EL (cell line): ENCODE data around the gene IFT88.

Experiments used
- DNase-seq: peaks from one replicate; pipeline ENCODE4 v3.0.0-alpha.2; 2016

Gene IFT88

DNA sequence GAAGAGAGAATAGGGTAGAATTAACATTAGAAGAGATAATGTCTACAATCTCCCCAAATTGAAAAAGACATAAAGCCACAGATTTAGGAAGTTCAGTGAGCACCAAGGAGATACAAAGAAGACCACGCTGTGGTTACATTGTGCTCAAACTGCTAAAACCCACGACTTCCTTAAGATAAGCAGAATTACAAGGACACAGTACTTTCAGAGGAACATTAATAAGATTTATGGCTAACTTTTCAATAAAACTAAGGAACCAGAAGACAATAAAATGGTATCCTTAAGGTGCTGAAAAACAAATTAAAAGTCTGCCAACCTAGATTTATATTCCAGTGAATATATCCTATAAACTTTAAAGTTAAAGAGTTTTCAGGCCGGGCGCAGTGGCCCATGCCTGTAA is 129.1 kb downstream of the IFT88 start:
- DNase-seq, result no peak

- DNase-seq, result no peak
Observed at GRCh38 chr13:20699715-20700114, 132.8 kb downstream of the IFT88 start.

GRCh38 chr13:20700288-20700687 is 133.3 kb downstream of the IFT88 start:
- no peak for DNase-seq

- no peak for DNase-seq
Observed at GRCh38 chr13:20701461-20701860, 134.5 kb downstream of the IFT88 start.

DNA sequence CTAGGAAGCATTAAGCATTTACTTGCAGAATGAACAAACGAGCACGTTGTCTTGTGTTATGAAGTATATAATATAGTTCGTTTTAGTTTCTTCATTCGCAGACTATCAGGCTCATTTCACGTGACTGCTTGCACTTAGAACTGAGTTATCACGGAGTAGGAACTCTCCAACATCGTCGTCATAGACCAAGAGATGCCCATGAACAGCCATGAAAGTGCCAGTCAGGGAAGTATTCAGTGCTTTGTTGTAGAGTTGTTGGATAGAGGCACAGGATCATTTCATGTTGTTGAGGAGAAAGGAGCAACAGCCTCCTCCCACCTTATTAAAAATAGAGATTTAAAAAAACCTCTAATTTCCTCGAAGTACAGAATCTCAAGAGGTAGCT is 135.6 kb downstream of the IFT88 start:
- no peak for DNase-seq

- peak; percentile 34 for DNase-seq
Observed at GRCh38 chr13:20702915-20703779, 136.2 kb downstream of the IFT88 start, which contains the start of gene IL17D. IL17D (plus strand) TSS chr13:20703699; CDS start chr13:20704002, 303 bp downstream.

DNA sequence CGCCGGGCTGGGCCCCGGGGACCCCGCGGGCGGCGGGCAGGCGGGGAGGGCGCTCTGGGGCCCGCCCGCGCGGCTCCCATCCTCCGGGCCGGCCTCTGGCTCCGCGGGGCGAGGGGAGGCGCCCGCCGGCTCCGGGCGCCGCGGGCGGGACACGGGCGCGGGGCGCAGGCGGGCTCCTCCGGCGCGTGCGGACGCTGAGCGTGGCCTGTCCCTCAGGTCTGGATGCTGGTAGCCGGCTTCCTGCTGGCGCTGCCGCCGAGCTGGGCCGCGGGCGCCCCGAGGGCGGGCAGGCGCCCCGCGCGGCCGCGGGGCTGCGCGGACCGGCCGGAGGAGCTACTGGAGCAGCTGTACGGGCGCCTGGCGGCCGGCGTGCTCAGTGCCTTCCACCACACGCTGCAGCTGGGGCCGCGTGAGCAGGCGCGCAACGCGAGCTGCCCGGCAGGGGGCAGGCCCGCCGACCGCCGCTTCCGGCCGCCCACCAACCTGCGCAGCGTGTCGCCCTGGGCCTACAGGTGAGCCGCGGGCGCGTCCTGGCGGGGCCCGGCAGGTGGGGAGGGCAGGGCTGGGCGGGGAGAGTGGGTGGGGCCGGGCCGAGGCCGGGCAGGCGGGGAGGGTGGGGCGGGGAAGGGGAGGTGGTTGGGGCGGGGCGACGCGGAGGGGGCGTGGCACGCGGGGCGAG is 137.0 kb downstream of the IFT88 start:
- DNase-seq, result peak; percentile 78

DNA sequence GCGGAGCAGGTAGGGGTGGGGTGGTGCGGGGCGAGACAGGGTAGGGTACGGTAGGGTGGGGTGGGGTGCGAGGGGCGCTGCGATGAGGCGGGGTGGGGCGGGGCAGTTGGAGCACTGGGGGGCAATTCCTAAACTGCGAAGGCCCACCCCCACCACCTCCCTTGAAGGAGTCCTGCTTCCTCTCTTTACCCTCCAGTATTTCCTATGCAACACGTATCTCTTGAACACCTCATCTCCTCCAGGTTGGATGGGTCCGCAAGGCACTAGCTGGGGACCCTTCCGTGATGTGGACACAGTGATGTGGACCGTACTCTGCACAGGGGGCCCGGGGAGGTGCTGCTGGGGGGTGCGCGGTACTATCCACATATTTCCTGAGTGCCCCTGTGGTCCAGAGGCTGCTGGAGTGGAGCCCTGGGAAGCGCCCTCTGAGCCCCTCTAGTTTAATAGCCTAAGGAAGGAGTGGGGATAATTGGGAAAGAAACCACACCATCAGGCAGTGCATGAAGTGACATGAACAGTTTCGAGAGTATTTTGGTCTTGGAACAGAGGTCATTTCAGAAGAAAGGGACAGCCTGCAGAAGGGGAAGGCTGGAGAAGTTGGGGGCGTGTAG is 137.6 kb downstream of the IFT88 start:
- no peak for DNase-seq

GRCh38 chr13:20706661-20707060 is 139.7 kb downstream of the IFT88 start:
- DNase-seq, result no peak

GRCh38 chr13:20708216-20708615 is 141.3 kb downstream of the IFT88 start:
- no peak for DNase-seq

- no peak for DNase-seq
Observed at GRCh38 chr13:20709369-20709768, 142.4 kb downstream of the IFT88 start.

- no peak for DNase-seq
Observed at GRCh38 chr13:20709782-20710181, 142.8 kb downstream of the IFT88 start.

- DNase-seq, result peak; percentile 32
Observed at GRCh38 chr13:20711301-20712044, 144.5 kb downstream of the IFT88 start.

GRCh38 chr13:20713014-20713376 is 146.0 kb downstream of the IFT88 start:
- DNase-seq, result no peak

DNA sequence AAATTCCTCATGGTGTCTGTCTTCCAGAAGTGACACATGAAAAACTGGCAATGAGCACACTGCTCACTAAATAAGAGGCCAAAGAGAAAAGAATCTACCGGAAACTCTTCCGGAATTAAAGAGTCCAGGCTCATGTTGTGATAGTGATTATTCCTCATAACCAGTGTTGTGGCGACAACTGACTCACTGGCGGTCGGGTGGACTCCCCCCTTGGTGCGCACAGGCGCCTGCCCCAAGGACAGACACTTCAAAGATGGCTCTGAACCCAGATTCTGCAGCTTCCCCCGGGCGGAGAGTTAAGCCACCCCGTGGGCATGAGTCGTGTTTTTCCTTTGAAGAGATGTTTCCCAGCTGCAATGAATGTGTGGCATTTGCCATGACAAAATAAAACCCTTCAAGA is 146.8 kb downstream of the IFT88 start:
- DNase-seq, result peak; percentile 81

GRCh38 chr13:20714161-20714560 is 147.2 kb downstream of the IFT88 start:
- peak; percentile 27 for DNase-seq

- peak; percentile 31 for DNase-seq
Observed at GRCh38 chr13:20714563-20715329, 147.8 kb downstream of the IFT88 start.

GRCh38 chr13:20715330-20715712 is 148.4 kb downstream of the IFT88 start:
- no peak for DNase-seq

GRCh38 chr13:20716951-20717350 is 150.0 kb downstream of the IFT88 start:
- DNase-seq, result no peak

DNA sequence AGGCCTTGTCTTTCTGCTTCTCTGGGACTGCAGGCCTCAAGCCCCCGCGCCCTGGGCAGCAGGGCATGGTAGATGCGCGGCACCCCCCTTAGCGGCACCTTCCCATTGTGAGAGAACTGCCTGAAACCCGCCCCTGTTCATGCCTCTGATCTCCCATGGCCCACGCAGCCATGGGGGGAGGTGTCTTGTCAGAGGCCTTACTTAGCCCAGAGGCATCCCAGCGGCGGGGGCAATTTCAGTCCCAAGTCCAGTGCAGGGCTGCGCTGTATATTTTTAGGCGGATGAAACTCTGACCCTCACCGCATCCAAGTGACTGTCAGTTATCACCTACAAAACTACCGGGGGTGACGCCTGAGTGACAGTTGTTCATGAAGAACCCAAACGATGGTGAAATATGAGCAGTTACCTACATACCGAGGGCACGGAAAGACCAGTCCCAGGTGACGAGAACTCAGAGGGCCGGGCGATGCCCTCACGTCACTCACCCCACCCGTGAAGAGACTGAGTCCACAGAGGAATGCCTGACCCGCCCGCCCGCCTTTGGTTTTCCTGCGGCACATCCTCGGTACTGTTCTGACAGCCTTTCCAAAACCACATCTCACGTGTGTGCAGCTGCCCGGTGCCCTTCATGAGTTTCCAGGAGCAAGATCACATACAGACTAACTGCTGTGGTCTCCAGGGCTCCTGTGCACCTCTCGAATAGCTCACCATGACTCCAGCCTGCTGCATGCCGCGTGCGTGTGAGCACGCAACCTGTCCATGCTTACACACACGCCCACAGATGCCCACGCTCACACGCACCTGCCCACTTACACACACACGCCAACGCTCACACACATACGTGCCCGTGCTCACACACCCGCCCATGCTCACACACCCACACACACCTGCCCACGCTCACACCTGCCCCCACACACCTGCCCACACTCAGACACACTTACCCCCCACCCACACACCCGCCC is 150.9 kb downstream of the IFT88 start:
- DNase-seq, result no peak

- no peak for DNase-seq
Observed at GRCh38 chr13:20718958-20719566, 152.1 kb downstream of the IFT88 start.
